GM19463 (cell line): ENCODE measurements around the gene SREBF2.

Source experiments
- ATAC-seq: cut with Tn5 transposase; IDR thresholded peaks from one replicate; pipeline ENCODE4 v1.9.1; 2021; ENCODE audit warnings: mild to moderate bottlenecking, moderate library complexity; ENCODE audit not compliant: unreplicated experiment

Gene SREBF2

GRCh38 chr22:41832553-41833368, at the start of gene SREBF2:
SREBF2 (plus strand) TSS chr22:41833105; CDS start chr22:41833271, 166 bp downstream.
- ATAC-seq, result peak; percentile 87

DNA sequence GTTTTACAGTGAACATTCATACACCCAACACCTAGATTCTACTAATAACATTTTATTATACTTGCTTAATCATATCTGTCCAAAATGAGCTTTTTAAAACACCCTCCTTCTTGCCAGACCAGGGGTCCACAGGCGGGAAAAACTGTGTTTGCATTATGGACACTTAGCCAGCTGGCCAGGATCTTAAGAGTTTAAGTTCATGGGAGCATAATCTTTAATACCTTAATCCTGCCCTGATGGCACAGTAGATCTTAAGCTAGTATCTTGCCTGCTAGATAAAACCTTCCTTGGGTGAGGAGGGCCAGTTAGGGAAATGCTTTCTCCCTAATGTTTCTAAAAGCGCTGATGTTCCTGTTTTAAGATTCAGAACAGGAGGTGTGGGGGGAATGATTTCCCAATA, 45.6 kb upstream of the SREBF2 start:
- ATAC-seq, result no peak

DNA sequence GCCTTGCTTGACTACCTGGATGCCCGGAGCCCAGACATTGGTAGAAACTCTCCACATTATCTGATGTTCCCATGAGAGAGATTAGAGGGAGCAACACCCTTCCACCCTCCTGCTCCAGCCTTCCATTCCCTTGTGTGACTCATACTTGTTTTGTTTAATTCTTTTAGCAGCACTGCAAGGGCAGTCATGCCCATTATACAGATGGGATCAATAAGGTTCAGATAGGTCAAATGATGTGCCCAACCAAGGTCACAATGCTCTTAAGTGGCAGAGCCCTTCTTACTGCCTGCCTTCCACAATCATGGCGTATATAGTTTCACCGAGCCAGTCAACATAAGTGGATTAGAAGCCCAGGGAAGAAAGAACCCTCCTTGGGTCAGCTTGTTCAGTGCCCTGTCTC, 39.0 kb upstream of the SREBF2 start:
- no peak for ATAC-seq

DNA sequence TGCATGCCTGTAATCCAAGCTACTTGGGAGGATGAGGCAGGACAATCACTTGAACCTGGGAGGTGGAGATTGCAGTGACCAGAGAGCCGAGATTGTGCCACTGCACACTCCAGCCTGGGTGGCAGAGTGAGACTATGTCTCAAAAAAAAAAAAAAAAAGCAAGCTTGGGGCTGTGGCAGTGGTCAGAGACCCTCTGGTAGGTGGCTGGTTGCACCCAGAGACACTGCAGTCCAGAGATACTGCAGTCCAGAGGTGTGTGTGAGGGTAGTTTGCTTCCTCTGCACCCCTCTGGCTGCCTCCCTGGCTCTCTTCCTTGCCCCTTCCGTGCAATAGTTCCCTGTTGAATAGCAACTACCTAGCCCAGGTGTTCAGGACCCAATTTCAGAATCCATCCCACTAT, 34.2 kb upstream of the SREBF2 start:
- ATAC-seq, result no peak

DNA sequence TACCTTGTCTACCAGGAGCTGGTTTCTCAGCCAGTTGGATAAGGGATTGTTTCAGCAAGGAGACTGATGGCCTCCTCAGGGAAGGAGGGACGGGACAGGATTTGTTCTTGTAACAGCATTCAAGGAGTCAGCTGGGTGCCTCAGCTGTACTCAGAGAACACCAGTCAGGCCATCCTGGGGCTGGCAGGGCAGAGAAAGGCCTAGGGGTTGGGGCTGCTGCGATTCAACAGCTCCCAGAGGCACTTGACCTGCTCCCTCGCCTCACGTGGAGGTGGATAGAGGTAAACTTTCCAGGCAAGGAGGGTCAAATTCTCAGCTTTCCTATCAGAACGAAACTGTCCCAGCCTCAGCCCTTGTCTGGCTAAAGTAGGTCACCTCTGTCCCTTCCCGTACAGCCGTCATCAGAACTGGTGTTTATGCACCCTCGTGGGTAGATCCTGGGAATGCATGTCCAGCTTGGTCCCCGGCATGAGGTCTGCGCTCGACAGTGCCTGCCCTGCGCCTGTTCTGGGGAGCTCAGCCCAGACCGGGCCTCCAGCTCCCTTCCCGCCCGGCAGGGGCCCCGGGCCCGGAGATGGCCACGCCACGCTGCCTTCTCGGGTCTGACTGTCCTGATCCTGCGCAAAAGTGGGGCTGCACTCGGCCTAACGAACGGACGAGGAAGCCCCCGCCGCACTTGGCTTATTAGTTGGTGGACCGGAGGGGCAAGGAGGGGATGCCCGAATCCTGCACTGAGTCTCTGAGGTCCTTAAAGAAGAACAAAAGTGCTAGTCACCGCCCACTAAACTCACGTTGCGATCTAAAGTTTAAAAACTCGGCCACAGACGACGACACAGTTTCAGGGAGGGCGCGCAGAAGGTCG, 33.2 kb upstream of the SREBF2 start:
- peak; percentile 13 for ATAC-seq

- peak; percentile 95 for ATAC-seq
Measured at GRCh38 chr22:41800348-41801146, 32.4 kb upstream of the SREBF2 start, which contains the start of gene CCDC134. CCDC134 (plus strand) TSS chr22:41800679; CDS start chr22:41808891, 8,212 bp downstream.

DNA sequence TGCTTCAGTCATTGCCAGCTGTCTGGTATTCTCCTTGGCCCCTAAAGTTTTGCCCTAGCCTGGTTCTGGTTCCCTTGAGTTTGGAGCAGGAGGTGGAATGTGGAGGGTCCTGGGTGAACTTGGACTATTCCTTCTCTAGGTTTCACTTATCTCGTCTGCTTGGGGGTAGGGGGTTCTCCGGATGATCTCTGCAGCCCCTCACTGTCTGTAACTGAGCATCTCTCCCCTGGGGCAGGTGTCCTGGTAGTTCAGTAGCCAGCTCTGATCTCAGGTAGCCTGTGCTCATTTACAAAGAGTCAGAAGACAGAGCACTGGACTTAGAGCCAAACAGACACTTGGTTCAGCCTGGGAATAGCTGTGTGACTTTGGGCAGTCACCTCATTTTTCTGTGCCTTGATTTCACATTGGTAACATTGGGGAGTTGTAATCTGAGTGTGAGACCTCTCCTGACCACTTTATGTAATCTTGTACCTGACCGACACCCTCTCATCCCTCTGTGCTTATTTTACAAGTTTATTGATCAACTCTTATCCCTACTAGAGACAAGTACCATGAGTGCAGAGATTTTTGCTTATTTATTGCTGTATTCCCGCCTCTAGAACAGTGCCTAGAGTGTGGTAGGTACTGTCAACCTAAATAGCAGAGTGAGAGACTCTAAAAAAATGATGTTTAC, 31.6 kb upstream of the SREBF2 start:
- no peak for ATAC-seq

GRCh38 chr22:41801886-41802285, 31.0 kb upstream of the SREBF2 start:
- no peak for ATAC-seq

DNA sequence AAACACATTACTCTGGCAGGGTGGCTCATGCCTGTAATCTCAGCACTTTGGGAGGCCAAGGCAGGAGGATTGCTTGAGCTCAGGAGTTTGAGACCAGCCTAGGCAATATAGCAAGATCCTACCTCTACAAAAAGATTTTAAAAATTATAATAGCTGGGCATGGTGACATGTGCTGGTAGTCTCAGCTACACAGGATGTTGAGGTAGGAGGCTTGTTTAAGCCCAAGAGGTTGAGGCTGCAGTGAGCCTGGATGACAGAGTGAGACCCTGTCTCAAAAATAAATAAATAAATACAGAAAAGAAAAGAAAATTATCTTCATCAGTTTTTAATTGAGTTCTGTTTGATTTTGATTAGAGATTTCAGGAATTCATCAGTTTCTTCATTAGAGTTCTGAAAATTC, 27.3 kb upstream of the SREBF2 start:
- ATAC-seq, result no peak

- no peak for ATAC-seq
Measured at GRCh38 chr22:41808400-41808799, 24.5 kb upstream of the SREBF2 start.

DNA sequence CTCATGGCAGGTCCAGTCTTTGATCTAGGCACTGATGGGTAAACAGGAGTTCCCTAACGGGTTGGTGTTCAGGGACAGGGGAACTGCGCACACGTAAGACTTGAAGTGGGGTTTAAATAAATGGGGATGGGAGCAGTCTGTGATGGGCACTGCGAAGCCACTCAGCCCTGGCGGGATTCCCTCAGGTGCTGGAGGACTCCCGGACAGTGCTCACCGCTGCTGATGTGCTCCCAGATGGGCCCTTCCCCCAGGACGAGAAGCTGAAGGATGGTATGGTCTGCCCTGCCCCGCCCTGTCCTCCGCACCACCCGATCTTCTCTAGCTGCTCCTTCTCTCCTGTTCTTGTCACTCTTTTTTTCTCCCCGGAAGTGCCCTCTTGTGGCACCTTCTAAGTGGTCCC, 22.9 kb upstream of the SREBF2 start:
- no peak for ATAC-seq

DNA sequence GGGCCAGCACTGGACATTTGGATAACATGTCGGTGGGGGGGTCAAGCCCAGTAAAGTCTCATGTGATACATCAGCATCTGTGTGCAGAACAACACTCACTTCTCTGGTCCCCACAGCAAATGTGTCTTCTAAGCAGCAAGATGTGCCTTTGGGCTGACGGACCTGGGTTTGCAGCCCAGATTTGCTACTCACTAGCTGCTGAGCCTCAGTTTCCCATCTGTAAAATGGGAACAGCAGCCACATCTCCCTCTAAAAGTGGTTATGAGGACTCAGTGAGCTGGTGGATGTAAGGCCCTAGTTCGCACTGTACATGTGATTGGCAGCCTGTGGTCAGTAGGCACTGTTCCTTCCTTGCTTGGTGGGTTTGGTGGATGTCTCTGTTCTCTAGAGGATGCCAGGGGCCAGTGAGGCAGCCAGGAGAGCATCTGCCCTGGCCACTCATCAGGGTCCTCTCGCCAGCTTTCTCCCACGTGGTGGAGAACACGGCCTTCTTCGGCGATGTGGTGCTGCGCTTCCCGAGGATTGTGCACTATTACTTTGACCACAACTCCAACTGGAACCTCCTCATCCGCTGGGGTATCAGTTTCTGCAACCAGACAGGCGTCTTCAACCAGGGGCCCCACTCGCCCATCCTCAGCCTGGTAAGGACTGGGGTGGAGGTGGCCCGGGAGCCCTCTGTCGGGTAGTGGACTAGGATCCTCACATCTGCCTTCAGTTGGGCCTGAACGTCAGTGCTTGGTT, 19.9 kb upstream of the SREBF2 start:
- no peak for ATAC-seq

GRCh38 chr22:41813726-41814410, 19.0 kb upstream of the SREBF2 start:
- no peak for ATAC-seq

GRCh38 chr22:41815716-41816115, 17.2 kb upstream of the SREBF2 start:
- ATAC-seq, result no peak

GRCh38 chr22:41816241-41816640, 16.7 kb upstream of the SREBF2 start:
- ATAC-seq, result no peak

DNA sequence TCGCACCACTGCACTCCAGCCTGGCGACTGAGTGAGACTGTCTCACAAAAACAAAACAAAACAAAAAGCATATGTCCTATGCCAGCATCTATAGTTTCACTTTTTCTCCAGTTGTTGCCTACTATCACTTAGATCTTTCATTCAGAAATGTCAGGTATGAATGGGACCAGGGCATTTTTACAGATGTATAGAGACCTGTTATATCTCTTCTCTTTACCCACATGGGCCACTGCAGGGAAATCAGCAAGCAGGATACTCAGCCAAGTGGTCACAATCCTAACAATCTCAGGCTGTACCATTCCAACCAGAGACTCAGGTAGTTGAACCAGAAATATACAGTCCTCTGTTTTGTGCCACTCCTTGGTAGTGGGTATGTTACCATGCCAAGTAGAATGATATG, 16.0 kb upstream of the SREBF2 start:
- no peak for ATAC-seq

DNA sequence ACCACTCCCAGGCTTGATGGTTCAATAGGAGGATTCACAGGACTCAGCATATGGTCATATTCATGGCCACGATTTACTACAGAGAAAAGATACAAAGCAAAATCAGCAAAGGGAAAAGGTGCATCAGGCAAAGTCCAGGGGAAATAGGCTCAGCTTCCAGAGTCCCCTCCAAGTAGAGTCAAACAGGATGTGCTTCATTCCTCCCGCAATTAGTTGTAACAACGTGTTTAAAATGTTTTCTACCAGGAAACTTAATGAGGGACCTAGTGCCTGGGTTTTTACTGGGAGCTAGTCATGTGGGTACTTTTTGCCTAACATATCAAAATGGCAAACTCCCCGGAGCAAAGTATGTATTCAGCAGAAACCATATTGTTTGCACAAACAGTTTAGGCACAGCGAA, 14.9 kb upstream of the SREBF2 start:
- no peak for ATAC-seq

- ATAC-seq, result no peak
Measured at GRCh38 chr22:41818596-41818995, 14.3 kb upstream of the SREBF2 start.

GRCh38 chr22:41819257-41819656, 13.6 kb upstream of the SREBF2 start:
- ATAC-seq, result no peak
